Erythroblast (primary cell): ENCODE data around the gene PRIM1.

Experiments
- GATA1 ChIP-seq: IDR thresholded peaks from 2 replicates; pipeline ENCODE4 v1.6.1; 2011; ENCODE audit warnings: low read depth, mild to moderate bottlenecking, control low read depth, low read length, moderate library complexity
- POLR2A ChIP-seq: IDR thresholded peaks from 2 replicates; pipeline ENCODE4 v1.6.1; 2011; ENCODE audit warnings: mild to moderate bottlenecking, low read length

DNA sequence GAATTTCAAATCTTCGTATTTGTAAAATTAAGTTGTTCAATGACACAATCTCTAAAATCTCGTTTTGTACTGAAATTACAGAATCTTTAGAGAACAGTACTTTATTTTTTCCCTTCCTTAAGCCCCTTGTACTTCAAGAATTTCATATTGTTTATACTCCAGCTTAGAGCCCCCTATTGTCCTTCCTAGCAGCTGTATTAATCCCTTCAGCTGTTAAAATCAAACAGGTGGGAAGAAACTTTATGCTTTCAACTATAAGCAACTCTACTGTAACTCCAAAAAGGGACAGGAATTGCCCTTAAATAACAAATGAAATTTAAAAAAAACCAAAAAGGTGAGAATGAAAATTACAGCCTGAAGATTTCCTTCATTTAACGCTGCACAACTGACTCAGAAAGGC lies 28.8 kb downstream of the PRIM1 start:
- no peak for TF ChIP-seq POLR2A
- TF ChIP-seq GATA1, result no peak
